NCI-H2029 treated with DMSO at 0.1 percent for 48 hours (cell line): ENCODE data around the gene ACAA2.

ENCODE experiments used
- DNase-seq: peaks from one replicate; lab custom pipeline; 2025; lab: John Stamatoyannopoulos, UW

The ACAA2 gene

DNA sequence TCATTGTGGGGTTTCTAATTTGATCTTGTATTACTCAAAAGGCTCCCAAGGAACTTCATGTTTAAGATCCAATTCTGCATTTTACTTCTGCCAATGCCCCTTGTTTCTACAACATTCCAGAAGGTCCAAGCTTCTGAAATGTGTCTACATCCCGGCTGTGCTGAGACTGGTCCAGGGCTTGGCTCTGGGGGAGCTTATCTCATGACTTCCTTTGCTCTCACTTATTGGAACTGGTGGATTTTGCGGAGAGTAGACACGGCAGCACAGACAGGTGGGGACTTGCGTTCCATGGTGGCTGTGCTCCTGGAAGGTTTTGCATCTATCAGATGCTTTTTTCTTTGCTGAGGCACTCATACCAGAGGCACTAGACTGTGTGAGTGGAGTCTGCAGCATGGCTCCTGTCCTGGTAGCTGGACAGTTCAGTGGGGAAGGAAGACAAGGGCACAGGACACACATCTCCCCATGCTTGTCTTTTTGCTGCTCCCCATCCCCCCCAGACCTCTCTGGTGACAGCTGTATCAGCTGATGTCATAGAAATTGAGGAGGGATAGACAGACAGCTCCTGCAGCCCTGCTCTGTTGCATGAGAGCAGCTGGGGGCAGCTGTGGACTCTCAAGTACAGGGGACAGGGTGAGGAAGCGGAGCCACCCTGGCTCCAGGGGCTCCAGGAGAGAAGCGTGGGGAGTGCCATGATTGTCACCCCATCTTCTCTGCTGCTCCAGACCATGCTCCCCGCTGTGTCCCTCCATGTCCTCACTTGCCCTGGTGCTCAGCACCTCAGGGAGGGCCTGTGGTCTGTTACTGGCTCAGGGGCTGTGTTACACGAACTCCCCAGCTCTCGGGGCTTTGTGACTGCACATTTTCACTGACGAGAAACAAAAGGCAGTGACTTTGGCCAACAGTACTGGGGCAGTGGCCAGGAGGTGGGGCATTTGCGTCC is 46.0 kb downstream of the ACAA2 start:
- no peak for DNase-seq

DNA sequence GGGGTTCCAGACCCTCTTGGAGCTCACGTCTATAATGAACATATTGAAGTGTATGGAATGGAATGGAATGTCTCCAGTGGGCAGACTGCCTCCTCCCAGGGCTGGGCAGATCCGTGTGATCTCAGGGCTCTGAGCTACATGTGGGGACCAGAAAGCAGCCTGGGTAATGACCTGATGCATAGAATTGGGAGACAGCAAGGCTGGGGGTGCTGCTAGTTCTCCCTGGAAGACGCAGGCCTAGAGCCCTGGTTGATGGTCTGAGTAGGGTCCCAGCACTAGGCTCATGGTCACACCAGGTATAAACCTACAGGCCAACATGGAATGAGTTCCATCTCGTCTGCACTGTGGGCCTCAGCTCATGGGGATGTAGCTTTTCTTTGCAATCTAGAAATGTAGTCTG is 46.7 kb downstream of the ACAA2 start:
- no peak for DNase-seq

DNA sequence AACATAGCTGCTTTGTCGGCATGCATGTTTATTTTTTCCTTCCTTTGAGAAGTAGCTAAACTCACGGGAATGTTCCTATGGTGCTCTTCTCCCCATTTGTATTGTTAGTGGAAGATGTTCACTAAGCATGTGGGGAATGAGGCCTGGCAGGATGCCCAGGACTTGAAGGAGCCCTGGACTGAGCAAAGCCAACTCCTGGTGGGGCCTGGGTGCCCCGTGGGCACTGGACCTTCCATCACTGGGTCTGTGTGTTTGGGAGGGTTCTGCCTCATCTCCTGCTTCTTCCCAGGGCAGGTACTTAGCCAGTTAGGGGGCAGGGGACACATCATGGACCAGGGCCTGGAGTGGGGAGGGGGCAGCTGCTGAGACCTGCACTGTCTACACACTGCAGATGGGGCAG is 49.3 kb downstream of the ACAA2 start:
- DNase-seq: no peak

DNA sequence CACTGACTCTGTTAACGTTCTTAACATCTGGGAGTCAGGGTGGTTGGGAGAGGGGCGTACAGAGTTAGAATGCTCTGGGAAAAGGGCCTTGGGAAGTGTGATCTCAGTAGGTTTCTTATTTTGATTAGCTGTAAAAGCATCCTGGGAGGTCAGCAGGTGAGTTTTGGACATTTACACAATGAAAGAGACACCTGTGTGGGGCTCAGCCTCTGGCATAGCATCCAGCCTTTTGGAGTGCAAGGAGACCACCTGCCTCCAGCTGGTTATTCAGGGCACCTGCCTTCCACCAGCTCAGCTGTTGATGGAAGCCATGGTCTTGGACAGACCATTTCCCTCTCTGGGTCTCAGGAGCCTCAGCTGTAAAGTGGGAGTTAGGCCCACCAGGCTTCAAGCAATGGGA is 49.7 kb downstream of the ACAA2 start:
- DNase-seq: no peak

DNA sequence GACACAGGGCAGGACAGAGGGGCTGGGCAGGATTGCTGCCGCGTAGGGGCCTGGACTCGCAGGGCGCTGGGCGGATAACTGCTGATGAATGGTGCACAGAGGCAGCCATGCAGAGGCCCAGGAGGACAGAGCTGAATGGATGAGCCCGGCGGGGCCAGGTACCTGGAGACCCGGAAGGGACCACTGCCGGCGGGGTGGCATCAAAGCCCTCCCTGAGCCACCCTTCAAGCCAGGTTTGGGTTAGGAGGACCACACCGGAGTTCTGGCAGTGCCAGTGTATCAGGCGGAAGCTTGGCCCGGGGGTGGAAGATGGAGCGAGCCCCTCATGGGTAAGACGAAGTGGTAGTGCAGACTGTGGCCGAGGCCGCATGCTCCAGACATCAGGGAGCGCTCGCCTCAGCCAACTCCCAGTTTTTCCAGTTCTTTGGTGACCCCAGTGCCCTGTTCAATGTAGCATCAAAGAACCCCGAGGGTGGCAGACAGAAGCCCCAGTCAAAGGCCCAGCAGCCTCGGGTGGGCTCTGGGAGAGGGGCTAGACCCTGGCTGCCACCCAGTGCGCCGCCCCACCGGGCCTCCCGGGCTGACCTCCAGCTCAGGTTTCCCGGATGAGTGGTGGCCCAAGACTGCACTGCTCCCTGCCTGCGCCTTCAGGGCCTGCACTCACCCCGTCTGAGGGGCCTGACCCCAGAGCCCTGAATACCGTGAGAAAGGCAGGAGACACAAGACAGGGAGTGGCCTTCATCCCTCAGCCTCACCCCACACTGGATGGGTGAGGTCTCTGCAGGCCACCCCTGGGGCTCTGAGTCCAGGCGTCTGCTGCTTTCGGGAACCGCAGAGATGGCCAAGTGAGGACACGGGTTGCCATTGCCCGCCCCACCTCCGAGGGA is 50.9 kb downstream of the ACAA2 start:
- DNase-seq: no peak

DNA sequence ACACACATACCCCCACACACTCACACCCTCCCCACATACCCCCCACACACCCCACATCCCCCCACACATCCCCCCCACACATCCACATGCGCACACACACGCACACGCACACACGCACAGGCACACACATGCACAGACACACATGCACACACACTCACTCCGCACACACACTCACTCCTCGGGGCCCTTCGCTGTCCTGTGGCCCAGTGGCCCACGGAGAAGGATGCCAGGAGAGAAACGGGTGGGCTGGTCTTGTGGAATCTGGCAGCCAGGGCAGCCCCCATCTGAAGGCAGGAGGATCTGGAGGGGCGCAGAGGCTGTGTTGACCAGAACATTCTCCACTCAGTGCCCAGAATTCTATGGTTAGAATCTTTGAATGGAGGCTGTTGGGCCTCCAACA is 51.6 kb downstream of the ACAA2 start:
- DNase-seq: no peak

- no peak for DNase-seq
These were observed 55.1 kb downstream of the ACAA2 start for GRCh38 chr18:49758263-49758610.

- no peak for DNase-seq
These were observed 55.6 kb downstream of the ACAA2 start for GRCh38 chr18:49757513-49758262.

DNA sequence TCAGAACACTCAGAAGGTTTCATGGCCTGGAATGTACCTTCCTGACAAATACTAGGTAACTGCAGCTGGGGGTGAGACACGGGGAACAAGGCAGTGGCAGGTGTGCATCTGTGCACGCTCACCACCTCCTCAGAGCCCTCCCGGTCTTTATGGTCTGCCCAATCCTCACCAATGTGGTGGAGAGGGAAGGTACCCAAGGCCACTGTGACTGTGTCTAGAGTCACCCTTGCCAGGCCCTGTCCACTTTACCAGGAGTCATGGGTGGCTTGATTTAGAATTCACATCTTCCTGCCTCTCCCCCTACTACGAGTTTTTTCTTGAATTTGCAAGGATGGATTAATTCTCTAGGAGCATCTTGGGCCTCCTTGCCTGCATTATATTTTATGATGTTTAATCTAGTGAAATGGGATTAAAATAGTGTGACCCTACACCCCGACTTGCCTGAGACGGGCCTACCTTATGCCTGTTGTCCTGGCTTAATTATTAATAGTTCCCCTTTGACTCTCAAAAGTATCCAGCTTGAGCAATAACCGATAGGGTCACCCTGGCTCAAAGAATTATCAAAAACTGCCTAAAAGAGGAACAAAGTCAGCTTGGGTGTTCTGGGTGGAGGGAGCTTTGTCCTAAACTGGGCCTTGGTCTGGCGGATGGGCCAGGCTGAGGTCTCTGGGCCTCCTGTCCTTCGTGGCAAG is 56.5 kb downstream of the ACAA2 start:
- no peak for DNase-seq

DNA sequence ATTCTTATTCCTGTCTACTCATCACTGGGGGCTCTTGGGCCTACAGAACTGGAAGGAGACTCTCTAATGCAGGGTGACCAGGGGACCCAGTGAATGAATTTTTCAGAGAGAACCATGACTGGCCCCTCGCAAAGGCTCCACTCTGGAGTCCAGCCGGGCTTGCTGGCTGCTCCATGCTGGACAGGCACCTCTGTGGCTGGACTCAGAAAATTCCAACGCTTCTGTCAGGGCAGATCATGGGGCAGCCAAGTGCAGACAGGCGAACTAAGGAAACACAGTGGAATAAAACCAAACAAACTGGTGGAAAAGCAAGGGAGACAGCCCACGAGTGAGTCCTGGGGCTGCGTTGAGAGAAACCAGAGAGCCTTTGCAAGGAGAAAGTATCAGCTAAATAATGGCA is 57.2 kb downstream of the ACAA2 start:
- no peak for DNase-seq

DNA sequence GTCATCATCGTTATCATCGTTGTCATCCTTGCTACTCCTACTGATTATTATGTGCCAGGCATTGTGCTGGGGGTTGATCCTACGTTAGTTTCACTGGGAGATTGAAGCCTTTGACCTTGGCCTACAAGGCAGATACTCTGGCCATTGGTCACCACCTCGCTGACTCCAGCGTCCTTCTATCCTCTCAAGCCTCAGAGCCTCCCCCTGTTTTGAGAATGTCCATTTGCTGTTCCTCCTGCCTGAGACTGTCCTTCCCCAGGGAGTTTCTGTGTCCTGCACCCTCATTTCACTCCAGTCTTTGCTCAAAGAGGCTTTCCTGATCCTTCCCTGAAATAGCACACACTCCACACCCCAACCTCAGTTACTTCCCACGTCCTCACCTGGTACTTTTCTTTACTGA is 57.8 kb downstream of the ACAA2 start:
- DNase-seq: no peak

GRCh38 chr18:49754866-49755265 is 58.5 kb downstream of the ACAA2 start:
- DNase-seq: no peak

GRCh38 chr18:49753643-49754042 is 59.7 kb downstream of the ACAA2 start:
- DNase-seq: no peak

- no peak for DNase-seq
These were observed 61.3 kb downstream of the ACAA2 start for GRCh38 chr18:49752095-49752457.

GRCh38 chr18:49751427-49752094 is 61.8 kb downstream of the ACAA2 start:
- no peak for DNase-seq

- DNase-seq: no peak
These were observed 63.8 kb downstream of the ACAA2 start for GRCh38 chr18:49749563-49749962.

DNA sequence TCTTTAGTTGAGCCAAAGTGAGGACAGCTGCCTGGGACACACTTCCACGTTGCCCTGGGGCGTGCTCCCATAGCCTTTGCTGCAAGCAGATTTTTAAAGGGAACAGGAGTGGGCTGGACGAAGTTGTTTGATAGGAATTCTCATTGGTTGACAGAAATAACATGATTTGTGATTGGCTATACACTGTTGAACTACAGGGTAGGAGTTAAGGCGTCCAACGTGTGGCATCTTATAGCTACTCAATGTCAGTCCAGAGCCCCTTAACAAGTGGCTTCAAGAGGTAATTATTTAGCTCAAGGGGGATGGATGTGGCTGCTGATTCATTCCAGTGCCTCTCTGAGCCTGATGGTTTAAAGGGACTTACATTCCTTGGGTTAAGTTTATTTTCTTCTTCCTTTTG is 65.5 kb downstream of the ACAA2 start:
- DNase-seq: no peak

DNA sequence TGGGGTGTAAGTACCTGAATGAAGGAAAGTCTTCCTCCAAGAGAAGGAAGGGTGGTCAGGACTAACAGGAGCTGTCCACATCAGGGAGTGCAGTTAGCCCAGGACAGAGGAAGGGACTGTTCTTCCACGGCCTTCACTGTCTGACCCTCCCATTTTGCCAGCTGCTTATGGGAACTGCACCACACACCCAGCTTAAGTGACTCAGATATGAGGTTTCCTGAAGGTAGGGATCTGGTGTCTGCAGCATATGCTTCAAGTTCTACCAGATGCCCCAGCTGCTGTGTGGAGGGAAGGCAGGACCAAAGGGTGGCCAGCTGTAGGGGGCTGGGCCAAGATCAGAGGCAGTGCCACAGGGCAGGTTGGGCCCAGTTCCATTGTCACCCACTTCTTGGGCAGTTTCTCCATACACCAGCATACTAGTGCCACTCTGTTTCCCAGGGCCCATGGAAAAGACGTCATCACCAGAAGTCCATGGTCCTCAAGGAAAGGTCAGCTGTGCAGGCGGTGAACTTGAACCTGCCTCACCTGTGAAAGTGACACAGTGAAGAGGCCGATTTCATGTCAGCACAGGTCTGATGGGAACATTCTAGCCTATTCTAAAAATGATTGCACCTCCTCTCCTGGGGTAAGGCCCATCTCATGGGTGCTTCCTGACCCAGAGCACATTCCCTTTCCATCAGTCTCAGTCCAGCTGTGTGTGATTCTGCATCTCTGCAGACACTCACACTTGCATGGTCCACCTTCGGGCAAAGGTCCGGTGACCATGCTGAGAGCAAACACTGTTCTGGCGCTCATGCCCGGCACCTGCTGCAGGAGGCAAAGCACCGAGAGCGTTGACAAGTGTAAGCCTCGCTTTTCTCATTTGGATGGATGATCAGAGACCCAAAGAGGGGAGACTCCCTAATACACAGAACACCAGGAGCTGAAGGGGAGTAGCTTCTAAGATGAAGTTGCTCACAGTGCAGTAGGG is 68.0 kb downstream of the ACAA2 start:
- no peak for DNase-seq

DNA sequence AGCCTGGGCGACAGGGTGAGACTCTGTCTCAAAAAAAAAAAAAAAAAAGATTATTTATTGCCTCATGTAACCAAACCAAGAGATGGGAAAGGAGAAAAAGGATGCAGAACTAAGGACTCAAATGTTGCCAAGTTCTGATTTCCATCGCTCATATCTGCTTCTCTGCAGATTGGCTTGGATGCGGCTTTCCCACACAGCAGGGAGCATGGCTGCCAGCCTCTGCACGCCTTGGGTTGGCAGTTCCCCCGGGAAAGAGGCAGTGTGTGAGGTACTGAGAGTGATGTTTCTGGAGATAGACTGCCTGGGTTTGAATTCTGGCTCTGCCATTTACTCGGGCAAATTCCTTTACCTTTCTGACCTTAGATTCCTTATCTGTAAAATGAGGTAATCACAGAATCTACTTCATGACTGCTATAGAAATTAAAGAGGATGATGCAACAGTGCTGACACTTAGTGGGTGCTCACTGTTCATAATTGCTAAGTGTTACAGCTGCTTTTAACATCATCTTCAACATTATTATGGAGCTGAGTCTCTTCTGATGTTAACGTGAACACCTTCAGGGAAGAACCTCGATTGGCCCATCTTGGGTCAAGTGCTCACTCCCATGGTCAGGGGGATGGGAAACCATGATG is 68.8 kb downstream of the ACAA2 start:
- no peak for DNase-seq

DNA sequence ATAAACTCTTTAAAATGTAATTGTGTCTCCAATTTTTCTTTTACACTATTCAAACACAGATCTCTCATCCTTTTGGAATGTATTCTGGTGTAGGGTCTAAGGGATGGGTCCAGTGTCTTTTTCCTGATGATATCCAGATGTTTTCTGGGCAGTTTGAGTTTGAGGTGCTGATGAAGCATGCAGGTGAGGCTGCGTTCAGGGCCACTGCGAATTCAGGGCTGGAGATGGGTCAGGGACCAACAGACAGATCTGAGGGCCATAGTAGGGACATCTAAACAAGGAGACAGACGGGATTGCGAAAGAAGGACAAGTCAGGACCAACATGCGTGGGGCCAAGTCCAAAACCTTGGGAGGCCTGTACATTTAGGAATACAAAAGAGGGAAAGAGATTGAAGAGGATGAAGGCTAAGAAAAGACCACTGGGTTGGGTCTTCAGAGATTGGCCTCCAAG is 70.2 kb downstream of the ACAA2 start:
- no peak for DNase-seq
